Activated T-cell treated with anti-CD3 and anti-CD28 coated beads, Interleukin-2, amount 50 U/mL, for 72 hours (primary cell): ENCODE results near the gene MYO16. TPM values are rescaled to one million over a fixed set of nuclear protein-coding genes. Genes with fewer than 3 reads are reported as not detected.

Experiments used
- ATAC-seq, 2 donors: fragments of 150-1000 bp; cut with Tn5 transposase; replicated peaks in 1 of 2; 2 replicates each; pipeline ENCODE4 v1.10.0; 2021; ENCODE audit warnings: moderate library complexity in 2 of 2, mild to moderate bottlenecking in 1 of 2
- DNase-seq, 2 donors: peaks; one replicate each; pipeline ENCODE4 v3.0.0; 2021 to 2022; ENCODE audit warnings: mixed read lengths in 1 of 2
- H3K27ac Mint-ChIP-seq: one replicate; pipeline ENCODE4 v1.8.0; 2022; ENCODE audit warnings: mild to moderate bottlenecking, moderate library complexity, mixed read lengths
- H3K27me3 Mint-ChIP-seq: one replicate; pipeline ENCODE4 v1.8.0; 2022; ENCODE audit warnings: low read depth, mixed read lengths
- H3K36me3 Mint-ChIP-seq, 2 donors: one replicate each; pipeline ENCODE4 v1.8.0; 2022; ENCODE audit warnings: mixed read lengths in 2 of 2, mild to moderate bottlenecking in 1 of 2; ENCODE audit not compliant: insufficient read depth in 2 of 2
- H3K4me1 Mint-ChIP-seq: one replicate; pipeline ENCODE4 v1.8.0; 2022; ENCODE audit warnings: low read depth, mixed read lengths
- H3K4me3 Mint-ChIP-seq, 2 donors: one replicate each; pipeline ENCODE4 v1.8.0; 2022; ENCODE audit warnings: mild to moderate bottlenecking in 2 of 2, mixed read lengths in 2 of 2, moderate library complexity in 2 of 2
- H3K9me3 Mint-ChIP-seq, 2 donors: one replicate each; pipeline ENCODE4 v1.8.0; 2022; ENCODE audit warnings: mixed read lengths in 2 of 2
- total RNA-seq, 2 donors: library from RNA; stranded (reverse); gene quantifications; one replicate each; pipeline ENCODE4 v1.2.3, GENCODE V29; 2022

Gene MYO16
- not detected for total RNA-seq

DNA sequence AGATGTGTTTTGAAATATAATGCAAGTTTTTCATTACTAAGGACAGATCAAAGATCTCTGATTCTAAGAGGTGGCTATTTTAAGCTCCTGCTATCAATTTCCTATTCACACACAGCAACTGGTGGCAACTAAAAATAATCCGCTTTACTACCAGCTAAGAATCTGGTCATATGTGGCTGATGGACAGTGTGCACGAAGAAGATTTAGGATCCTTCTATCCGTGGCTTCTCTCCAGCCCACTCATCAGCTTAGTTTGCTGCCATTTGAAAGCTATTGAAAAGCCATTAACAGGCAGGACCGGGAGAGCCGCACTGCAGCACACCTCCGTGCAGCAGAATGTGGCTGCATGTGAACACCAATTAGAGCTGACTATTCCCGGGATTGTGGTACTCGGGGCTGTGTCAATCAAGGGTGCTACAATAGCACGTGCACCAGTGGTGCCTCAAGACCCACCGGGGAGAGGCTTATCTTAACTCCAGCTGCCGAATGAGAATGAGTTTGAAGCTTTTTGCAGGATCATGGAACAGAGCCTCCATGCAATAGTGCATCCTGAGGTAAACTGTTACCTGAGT lies at the start of gene MYO16:
TSS of gene MYO16 (plus strand) at position 431 of the 572 bp plus-strand sequence. CDS start 234 bp downstream, outside the sequence.
- H3K4me1 Mint-ChIP-seq: no peaks in the 10 kb centered on the region
- no peaks in the 10 kb centered on the region for H3K27me3 Mint-ChIP-seq
- H3K4me3 Mint-ChIP-seq: no peak within 1 kb of the TSS
- no peak within 1 kb of the TSS for H3K27ac Mint-ChIP-seq
- H3K36me3 Mint-ChIP-seq: no peaks in the 10 kb centered on the region
- DNase-seq (no peak), ATAC-seq (no peak)
- peaks cover 0 to 2% of the 10 kb centered on the region in 2 donors for H3K9me3 Mint-ChIP-seq

DNA sequence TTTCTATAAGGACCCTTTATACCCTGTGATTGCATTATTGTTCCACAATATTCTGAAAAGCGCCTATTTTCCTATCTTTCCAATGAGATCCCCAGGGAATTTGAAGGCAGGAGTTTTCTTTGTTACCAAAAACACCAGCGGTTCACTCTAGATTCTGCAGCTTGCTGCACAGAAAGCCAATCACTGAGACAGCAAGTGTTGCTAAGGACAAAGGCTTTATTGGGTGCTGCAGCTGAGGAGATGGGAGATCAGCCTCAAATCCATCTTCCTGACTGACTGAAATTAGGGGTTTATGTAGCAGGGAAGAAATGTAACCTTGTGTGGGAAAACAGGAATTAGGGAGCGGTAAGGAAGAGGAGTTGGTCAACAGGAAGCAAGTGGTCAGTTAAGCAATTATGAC lies 42.6 kb upstream of the MYO16 start:
- DNase-seq (no peak), ATAC-seq (no peak)
- H3K4me1 Mint-ChIP-seq: no peaks in the 10 kb centered on the region
- H3K4me3 Mint-ChIP-seq: no peak overlapping the region
- H3K36me3 Mint-ChIP-seq: peaks cover 0 to 4% of the 10 kb centered on the region in 2 donors
- H3K9me3 Mint-ChIP-seq: peaks cover 2 to 6% of the 10 kb centered on the region in 2 donors
- no peak overlapping the region for H3K27ac Mint-ChIP-seq
- peaks cover 13% of the 10 kb centered on the region for H3K27me3 Mint-ChIP-seq

- H3K4me1 Mint-ChIP-seq: no peaks in the 10 kb centered on the region
- ATAC-seq (no peak), DNase-seq (no peak)
- peaks cover 2 to 6% of the 10 kb centered on the region in 2 donors for H3K9me3 Mint-ChIP-seq
- no peak overlapping the region for H3K4me3 Mint-ChIP-seq
- H3K36me3 Mint-ChIP-seq: peaks cover 0 to 4% of the 10 kb centered on the region in 2 donors
- no peak overlapping the region for H3K27ac Mint-ChIP-seq
- H3K27me3 Mint-ChIP-seq: peaks cover 13% of the 10 kb centered on the region
Measured at GRCh38 chr13:108588516-108588915, 40.9 kb upstream of the MYO16 start.

DNA sequence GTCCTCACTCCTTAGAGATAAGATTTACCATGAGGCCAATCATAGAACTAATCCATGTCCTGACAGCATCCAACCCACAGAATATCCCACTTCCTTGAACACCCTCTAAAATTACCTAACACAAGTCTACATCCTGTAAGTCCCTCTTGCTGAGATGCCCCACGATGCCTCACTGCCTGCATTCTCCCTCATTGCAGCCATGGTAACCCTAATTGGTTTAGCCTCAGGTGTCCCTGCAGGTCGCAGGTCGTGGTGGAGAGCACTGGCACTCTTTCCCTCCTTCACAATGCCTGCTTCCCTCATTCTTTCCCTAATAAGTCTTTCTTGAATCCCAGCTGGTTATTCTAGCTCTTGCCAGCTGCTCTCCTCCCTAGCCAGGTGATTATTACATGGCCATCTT lies 35.3 kb upstream of the MYO16 start:
- Mint-ChIP-seq H3K27ac (no peak overlapping the region), H3K9me3 (no peaks in the 10 kb centered on the region), H3K4me3 (no peak overlapping the region), H3K4me1 (peaks cover 6% of the 10 kb centered on the region), H3K36me3 (no peaks in the 10 kb centered on the region), H3K27me3 (peaks cover 33% of the 10 kb centered on the region)
- no peak for ATAC-seq
- DNase-seq: no peak

GRCh38 chr13:108595436-108596274 lies 33.8 kb upstream of the MYO16 start:
- H3K27ac Mint-ChIP-seq: no peak overlapping the region
- H3K9me3 Mint-ChIP-seq: peaks cover 0 to 2% of the 10 kb centered on the region in 2 donors
- H3K27me3 Mint-ChIP-seq: peaks cover 27% of the 10 kb centered on the region
- peaks cover 6% of the 10 kb centered on the region for H3K4me1 Mint-ChIP-seq
- peak; percentile 94 to 96 for ATAC-seq
- DNase-seq: peak; percentile 31 to 44
- no peak overlapping the region for H3K4me3 Mint-ChIP-seq
- H3K36me3 Mint-ChIP-seq: no peaks in the 10 kb centered on the region

GRCh38 chr13:108597943-108598342 lies 31.5 kb upstream of the MYO16 start:
- Mint-ChIP-seq H3K27ac (no peak overlapping the region), H3K4me1 (peaks cover 6% of the 10 kb centered on the region), H3K4me3 (no peak overlapping the region), H3K9me3 (peaks cover 2 to 6% of the 10 kb centered on the region in 2 donors), H3K27me3 (peaks cover 25% of the 10 kb centered on the region), H3K36me3 (peaks cover 2 to 4% of the 10 kb centered on the region in 2 donors)
- DNase-seq (no peak), ATAC-seq (no peak)

- Mint-ChIP-seq H3K4me1 (no peaks in the 10 kb centered on the region), H3K9me3 (peaks cover 7 to 12% of the 10 kb centered on the region in 2 donors), H3K4me3 (no peak overlapping the region), H3K36me3 (peaks cover 5 to 11% of the 10 kb centered on the region in 2 donors), H3K27me3 (no peaks in the 10 kb centered on the region), H3K27ac (no peak overlapping the region)
- ATAC-seq (no peak), DNase-seq (no peak)
Measured at GRCh38 chr13:108606424-108606823, 23.0 kb upstream of the MYO16 start.

DNA sequence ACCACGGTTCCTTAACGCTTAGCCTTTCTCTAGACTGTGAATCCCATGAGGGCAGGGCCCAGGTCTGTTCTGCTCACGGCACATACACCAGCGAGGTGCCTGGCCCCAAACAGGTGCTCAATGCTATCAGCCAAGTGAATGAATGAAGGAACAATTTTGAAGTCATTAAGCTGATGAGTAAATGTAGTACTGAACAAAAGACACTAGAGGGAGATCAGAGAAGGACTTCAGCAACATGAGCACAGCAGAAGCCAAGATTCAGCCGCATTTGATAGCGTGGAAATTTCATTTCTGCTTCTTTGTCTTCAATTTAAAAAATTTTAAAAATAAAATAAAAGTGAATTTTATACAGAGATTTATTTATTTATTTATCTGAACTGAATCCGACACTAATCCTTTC lies 20.1 kb upstream of the MYO16 start:
- no peaks in the 10 kb centered on the region for H3K27me3 Mint-ChIP-seq
- no peak for ATAC-seq
- H3K36me3 Mint-ChIP-seq: peaks cover 3 to 8% of the 10 kb centered on the region in 2 donors
- DNase-seq: no peak
- H3K27ac Mint-ChIP-seq: no peak overlapping the region
- H3K9me3 Mint-ChIP-seq: peaks cover 3 to 10% of the 10 kb centered on the region in 2 donors
- H3K4me1 Mint-ChIP-seq: no peaks in the 10 kb centered on the region
- H3K4me3 Mint-ChIP-seq: no peak overlapping the region

DNA sequence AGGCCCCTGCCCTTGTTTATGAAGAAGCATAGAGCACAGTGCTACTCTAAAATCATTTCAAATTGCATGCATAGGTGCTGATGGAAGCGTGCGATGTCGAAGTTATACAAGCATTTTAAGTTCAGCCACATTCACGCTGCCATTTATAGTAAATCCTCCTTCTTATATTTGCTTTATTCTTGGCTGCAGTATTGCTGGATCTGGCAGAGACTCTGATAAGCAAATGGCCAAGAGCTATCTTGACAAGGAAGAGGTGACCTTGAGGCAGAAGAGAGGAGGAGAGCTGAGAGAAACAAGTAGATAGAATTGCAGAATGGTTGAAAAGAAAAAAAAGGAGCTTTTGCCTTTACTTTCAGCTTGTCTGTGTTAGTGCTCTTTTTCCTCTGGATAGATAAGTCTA lies 18.9 kb upstream of the MYO16 start:
- no peak for ATAC-seq
- H3K4me3 Mint-ChIP-seq: no peak overlapping the region
- peaks cover 3 to 8% of the 10 kb centered on the region in 2 donors for H3K36me3 Mint-ChIP-seq

GRCh38 chr13:108615241-108615640 lies 14.2 kb upstream of the MYO16 start:
- Mint-ChIP-seq H3K4me3 (no peak overlapping the region), H3K36me3 (no peaks in the 10 kb centered on the region), H3K4me1 (no peaks in the 10 kb centered on the region), H3K27me3 (no peaks in the 10 kb centered on the region), H3K27ac (no peak overlapping the region), H3K9me3 (no peaks in the 10 kb centered on the region)
- DNase-seq (no peak), ATAC-seq (no peak)

More for the DNA sequence above, 18.9 kb upstream of the MYO16 start:
- no peak for DNase-seq
- no peaks in the 10 kb centered on the region for H3K4me1 Mint-ChIP-seq
- no peak overlapping the region for H3K27ac Mint-ChIP-seq
- H3K27me3 Mint-ChIP-seq: no peaks in the 10 kb centered on the region
- peaks cover 3 to 10% of the 10 kb centered on the region in 2 donors for H3K9me3 Mint-ChIP-seq

- no peak overlapping the region for H3K27ac Mint-ChIP-seq
- ATAC-seq (no peak), DNase-seq (no peak)
- no peak overlapping the region for H3K4me3 Mint-ChIP-seq
- no peaks in the 10 kb centered on the region for H3K4me1 Mint-ChIP-seq
- no peaks in the 10 kb centered on the region for H3K36me3 Mint-ChIP-seq
- peaks cover 9% of the 10 kb centered on the region for H3K27me3 Mint-ChIP-seq
- H3K9me3 Mint-ChIP-seq: peaks cover 2 to 5% of the 10 kb centered on the region in 2 donors
Measured at GRCh38 chr13:108618233-108618632, 11.2 kb upstream of the MYO16 start.

GRCh38 chr13:108621462-108621861 lies 7.9 kb upstream of the MYO16 start:
- no peaks in the 10 kb centered on the region for H3K36me3 Mint-ChIP-seq
- no peaks in the 10 kb centered on the region for H3K4me1 Mint-ChIP-seq
- H3K27me3 Mint-ChIP-seq: peaks cover 9% of the 10 kb centered on the region
- no peak for ATAC-seq
- H3K9me3 Mint-ChIP-seq: peaks cover 4 to 5% of the 10 kb centered on the region in 2 donors
- H3K4me3 Mint-ChIP-seq: no peak overlapping the region
- DNase-seq: no peak
- no peak overlapping the region for H3K27ac Mint-ChIP-seq

- DNase-seq (no peak), ATAC-seq (no peak)
- H3K4me3 Mint-ChIP-seq: no peak overlapping the region
- H3K27me3 Mint-ChIP-seq: peaks cover 9% of the 10 kb centered on the region
- H3K27ac Mint-ChIP-seq: no peak overlapping the region
- H3K36me3 Mint-ChIP-seq: no peaks in the 10 kb centered on the region
- H3K4me1 Mint-ChIP-seq: no peaks in the 10 kb centered on the region
- peaks cover 4 to 5% of the 10 kb centered on the region in 2 donors for H3K9me3 Mint-ChIP-seq
Measured at GRCh38 chr13:108624108-108624507, 5.3 kb upstream of the MYO16 start.
